ENCODE data around the gene ST8SIA6. TPM values are rescaled to one million over a fixed set of nuclear protein-coding genes. Genes with fewer than 3 reads are reported as not detected.

Gene ST8SIA6
- total and polyA plus RNA-seq, 2 of the 8 experiments (the other 6 are each of a cell fraction or from before 2014, with no cell fraction given): 0.70 to 1.1 TPM

GRCh38 chr10:17387861-17388503 lies 66.4 kb downstream of the ST8SIA6 start (continued):
- TF ChIP-seq EP300 (IDR thresholded peaks at IDR 0.05; ENCODE audit: borderline replicate concordance in 1 of 2, low read depth in 2 of 2, low read length in 2 of 2): no peak
- TF ChIP-seq KDM5A (IDR thresholded peaks at IDR 0.05; ENCODE audit: low read length): no peak
- TF ChIP-seq TAF1 (IDR thresholded peaks at IDR 0.05; ENCODE audit: low read depth, low read length): no peak
- no peak for TF ChIP-seq JUND (IDR thresholded peaks at IDR 0.05; ENCODE audit: low read length)

Data from H1 (cell line).